Cerebellar nuclear complex (tissue), 1 donor: ENCODE results near the gene C9orf50.
"Not testable (repeated sequence)": the region's sequence is repeated elsewhere in the genome, so short reads cannot be mapped to it uniquely, and the experiment has no call there.

Experiments used
- DNase-seq, 2 experiments: peaks; one replicate each; lab custom pipeline; 2025; lab: John Stamatoyannopoulos, UW

C9orf50 gene

GRCh38 chr9:129648092-129648763, 27.3 kb upstream of the C9orf50 start:
- no peak for DNase-seq

DNA sequence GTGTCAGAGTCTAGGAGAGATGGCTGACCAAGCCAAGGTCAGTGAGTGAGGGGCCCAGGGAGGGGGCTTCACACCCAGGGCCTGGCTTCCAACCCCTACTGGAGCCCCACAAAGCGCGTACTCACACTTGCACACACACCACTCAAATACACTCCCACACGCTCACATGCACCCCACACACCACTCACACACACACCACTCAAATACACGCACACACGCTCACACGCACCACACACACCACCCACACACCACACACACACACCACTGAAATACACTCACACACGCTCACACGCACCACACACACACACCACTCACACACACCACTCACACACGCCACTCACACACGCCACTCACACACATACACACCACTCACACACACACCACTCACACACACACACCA, 26.7 kb upstream of the C9orf50 start:
- no peak for DNase-seq

GRCh38 chr9:129646654-129647053, 25.8 kb upstream of the C9orf50 start:
- no peak for DNase-seq

GRCh38 chr9:129646252-129646651, 25.4 kb upstream of the C9orf50 start:
- no peak for DNase-seq

DNA sequence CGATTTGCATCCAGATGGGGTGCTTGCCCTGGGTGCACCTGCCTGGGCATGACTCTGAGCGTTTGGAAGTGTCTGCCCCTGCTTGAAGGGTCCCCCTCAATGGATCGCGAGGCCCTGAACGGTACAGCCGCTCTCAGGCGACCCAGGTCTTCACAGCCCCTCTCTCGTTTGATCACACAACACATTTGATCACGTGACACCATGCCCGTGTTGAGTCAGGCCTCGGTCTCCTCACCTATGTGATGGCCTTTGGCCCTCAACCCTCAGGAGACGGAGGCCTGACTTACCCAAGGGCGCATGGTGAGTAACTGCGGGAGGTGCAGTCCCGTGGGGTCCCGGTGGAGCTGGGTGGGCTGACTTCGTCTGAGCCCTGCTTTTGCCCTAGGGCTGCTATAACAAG, 24.0 kb upstream of the C9orf50 start:
- no peak for DNase-seq

- no peak for DNase-seq
Measured at GRCh38 chr9:129644365-129644764, 23.5 kb upstream of the C9orf50 start.

- no peak for DNase-seq
Measured at GRCh38 chr9:129643706-129644105, 22.8 kb upstream of the C9orf50 start.

GRCh38 chr9:129641750-129642585, 21.1 kb upstream of the C9orf50 start, which contains the start of gene ASB6:
Gene ASB6 (minus strand): TSS chr9:129642151. CDS start chr9:129641999, 152 bp downstream.
- peak in 1 of 2 experiments; percentile 71 for DNase-seq

DNA sequence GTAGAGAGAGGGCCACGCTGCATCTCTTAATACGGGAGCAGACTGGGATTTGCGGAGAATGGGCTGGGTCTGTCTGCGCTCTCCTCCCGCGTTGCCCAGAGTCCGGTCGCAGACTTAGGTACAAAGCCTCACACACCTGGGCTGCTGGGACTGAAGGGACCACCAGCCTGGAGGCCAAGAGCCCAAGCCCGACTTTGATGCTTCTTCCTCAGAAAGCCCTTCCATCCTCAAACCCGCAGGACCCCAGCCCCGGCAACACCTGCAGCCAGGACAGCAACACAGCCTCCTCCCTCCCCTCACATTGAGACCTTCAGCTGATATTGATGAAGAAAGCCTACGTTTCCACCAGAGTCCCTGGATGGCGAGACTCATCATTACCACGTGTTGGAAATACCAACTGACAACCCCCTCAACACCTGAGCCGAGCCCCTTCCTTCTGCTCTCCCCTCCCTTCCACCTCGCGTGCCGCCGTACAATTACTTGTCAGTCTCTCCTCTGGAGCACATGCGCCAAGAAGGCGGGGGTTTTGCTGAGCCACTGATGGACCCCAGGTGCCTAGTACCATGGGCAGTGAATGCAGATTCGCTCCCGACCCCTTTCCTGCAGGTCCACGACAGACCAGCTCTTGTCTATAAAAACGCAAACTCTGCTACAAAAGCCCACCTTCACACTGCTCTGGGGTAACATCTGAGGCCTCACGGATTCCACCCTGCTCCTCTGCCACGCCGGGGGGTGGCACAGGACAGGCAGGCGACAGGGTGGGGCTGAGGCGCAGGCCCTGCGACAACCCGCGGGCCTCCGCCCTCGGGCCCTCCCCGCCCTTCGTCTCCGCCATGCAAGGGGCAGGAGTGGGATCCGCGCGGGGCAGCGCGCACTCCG, 20.2 kb upstream of the C9orf50 start:
- DNase-seq: no peak

DNA sequence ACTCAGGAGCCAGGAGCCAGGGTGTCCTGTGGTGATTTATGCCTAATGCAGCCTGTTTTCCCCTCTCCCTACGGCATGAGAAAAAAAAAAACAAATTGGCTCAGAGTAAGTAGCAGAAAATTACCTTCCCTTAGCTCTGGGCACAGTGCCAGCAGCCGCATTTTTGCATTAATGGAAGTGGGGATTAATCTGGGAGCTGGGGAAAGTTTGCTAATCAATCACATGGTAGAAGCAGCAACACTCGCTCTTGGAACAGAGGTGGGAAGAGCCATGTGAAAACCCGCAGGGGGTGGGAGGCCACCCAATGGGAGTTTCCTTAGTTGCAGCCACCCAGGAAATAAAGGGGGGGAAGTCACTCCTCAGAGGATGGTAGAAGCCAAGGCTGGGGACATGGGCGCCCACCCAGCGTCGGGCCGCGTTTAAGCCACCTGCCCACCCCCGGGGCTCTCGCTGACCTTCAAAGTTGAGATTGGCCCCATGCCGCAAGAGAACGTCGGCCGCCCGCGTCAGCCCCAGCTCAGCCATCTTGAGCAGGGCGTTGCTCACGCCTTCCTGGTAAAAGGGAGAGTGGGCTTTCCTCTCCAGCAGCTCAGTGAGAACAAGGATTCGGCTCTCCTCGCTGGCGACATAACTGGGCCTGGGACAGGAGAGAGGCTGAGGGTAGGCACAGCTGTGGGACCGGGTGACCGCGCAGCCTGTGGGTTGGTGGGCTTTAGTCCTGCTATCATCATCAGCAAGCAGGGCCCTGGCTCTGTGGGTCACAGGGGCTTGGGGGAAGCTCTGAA, 19.4 kb upstream of the C9orf50 start:
- no peak for DNase-seq

DNA sequence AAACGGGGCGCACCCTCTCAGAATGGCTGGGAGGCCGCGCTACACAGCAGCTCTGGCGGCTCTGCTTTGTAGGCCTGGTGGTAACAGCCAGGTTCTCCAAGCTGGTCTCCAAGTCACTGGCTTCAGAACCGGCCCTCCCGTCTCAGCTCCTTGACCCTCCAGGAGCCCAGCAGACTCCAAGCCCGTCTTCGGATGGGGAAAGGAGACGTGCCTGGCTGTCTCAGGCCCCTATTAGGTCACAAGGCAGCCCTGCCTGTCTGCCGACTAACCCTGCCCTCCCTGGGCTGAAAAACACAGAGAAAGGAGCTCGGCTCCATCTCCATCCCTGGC, 18.8 kb upstream of the C9orf50 start:
- DNase-seq: no peak

- no peak for DNase-seq
Measured at GRCh38 chr9:129639034-129639630, 18.2 kb upstream of the C9orf50 start.

GRCh38 chr9:129637673-129638439, 17.0 kb upstream of the C9orf50 start:
- DNase-seq: no peak

GRCh38 chr9:129637102-129637501, 16.2 kb upstream of the C9orf50 start:
- DNase-seq: no peak

GRCh38 chr9:129636343-129636742, 15.4 kb upstream of the C9orf50 start:
- DNase-seq: not testable (repeated sequence)

- no peak for DNase-seq
Measured at GRCh38 chr9:129635099-129636065, 14.5 kb upstream of the C9orf50 start.

- no peak for DNase-seq
Measured at GRCh38 chr9:129633848-129634247, 12.9 kb upstream of the C9orf50 start.

- no peak for DNase-seq
Measured at GRCh38 chr9:129633207-129633606, 12.3 kb upstream of the C9orf50 start.

DNA sequence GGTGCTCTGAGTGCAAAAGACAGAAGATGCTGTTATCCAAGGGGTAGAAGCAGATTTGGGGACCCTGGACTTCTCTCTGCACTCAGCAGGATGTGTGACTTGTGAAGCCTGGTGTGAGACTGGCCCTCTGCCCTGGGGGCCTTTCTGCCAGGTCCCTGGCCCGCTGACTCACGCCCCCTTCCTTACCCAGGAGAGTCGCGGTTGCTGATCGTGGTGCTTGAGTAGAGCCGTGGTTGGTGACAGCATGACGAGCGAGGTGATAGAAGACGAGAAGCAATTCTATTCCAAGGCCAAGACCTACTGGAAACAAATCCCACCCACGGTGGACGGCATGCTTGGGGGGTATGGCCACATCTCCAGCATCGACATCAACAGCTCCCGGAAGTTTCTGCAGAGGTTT, 11.6 kb upstream of the C9orf50 start:
- no peak for DNase-seq
